Choroid plexus epithelial cell (primary cell): ENCODE results near the gene ADNP.

Experiments used
- DNase-seq: peaks from one replicate; pipeline ENCODE4 v3.0.0-alpha.2; 2010; ENCODE audit warnings: low read depth
- H3K4me3 ChIP-seq: 2 replicates; pipeline ENCODE4 v1.5.1; 2011; ENCODE audit warnings: low read depth, mild to moderate bottlenecking, control low read depth, low read length, moderate library complexity
- CTCF ChIP-seq: conservative IDR thresholded peaks from 2 replicates; pipeline ENCODE4 v1.5.1; 2011; ENCODE audit warnings: low read depth, mild to moderate bottlenecking, control low read depth, inconsistent platforms, low read length, moderate library complexity

ADNP gene

DNA sequence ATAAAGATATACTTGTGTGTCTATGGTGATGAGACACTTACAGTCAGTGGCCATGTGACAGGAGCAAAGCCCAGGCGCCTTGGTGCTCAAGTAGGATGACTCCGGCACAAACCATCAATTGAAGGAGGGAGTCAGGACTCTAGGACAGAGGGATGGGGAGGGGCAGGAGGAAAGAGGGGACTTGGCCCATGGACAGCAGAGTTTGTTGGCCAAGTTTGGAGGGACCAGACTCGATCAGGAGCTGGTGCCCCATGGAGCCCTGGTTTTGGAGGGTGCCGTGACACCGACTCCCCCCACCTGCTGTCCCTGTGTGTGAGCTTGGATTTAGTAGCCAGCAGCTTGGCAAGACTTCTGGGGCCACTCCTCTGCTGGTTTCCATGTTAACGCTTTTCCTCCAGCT, 66.1 kb downstream of the ADNP start:
- TF ChIP-seq CTCF: no peak
- DNase-seq: no peak
- no peak overlapping the region for H3K4me3 ChIP-seq

DNA sequence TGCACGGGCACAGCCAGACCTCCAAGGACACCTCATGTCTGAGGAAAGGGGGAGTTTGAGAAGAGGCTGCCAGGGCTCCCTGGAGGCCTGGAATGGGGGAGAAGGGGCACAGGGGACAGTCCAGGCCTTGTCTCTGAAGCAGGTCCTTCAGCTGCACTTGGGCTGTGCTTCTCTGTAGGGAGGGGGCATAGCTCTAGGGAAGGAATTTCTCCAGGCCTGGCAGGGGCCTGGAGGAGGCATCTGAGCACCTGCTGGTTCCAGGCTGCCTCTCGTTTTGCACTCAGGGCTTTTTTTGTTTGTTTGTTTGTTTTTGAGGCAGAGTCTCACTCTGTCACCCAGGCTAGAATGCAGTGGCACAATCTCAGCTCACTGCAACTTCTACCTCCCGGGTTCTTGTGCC, 68.7 kb downstream of the ADNP start:
- no peak overlapping the region for H3K4me3 ChIP-seq
- TF ChIP-seq CTCF: no peak
- no peak for DNase-seq

DNA sequence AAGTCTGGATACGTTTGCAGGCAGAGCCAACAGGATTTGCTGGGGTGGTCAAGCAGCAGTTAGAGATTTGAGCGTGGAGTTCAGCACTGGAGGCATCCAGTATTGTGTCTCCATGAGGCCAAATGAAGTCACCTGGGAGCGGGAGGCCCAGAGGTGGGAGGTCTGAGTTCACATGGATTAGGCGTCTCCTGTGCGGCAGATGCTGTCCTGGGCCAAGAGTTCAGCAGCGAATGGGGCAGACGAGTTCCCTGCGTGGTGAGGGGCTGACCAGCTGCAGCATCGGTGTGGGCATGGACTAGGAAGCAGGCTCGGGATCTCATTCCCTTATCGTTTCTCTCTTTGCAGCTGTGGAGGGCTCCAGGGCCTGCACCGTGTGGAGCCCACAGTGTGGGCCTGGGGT, 70.2 kb downstream of the ADNP start:
- no peak for DNase-seq
- TF ChIP-seq CTCF: no peak
- H3K4me3 ChIP-seq: no peak overlapping the region

DNA sequence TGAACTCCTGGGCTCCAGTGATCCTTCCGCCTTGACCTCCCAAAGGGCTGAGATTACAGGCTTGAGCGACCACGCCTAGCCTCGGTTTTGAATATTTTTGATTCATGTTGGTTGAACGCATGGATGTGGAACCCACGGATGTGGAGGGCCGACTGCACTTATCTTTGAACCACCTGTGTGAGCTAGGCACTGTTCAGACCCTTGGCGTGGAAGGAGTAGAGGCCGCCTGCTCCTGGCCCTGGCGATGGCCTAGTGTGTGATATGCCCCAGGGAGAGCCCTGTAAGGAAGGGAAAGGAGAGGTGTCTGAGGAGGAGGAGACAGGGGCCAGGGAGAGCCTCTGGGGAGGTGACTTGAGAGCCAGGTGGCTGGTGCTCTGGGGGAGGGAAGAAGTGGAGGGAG, 72.1 kb downstream of the ADNP start:
- DNase-seq: no peak
- no peak for TF ChIP-seq CTCF
- H3K4me3 ChIP-seq: no peak overlapping the region

GRCh38 chr20:50858525-50858924, 72.7 kb downstream of the ADNP start:
- H3K4me3 ChIP-seq: no peak overlapping the region
- DNase-seq: no peak
- TF ChIP-seq CTCF: no peak

DNA sequence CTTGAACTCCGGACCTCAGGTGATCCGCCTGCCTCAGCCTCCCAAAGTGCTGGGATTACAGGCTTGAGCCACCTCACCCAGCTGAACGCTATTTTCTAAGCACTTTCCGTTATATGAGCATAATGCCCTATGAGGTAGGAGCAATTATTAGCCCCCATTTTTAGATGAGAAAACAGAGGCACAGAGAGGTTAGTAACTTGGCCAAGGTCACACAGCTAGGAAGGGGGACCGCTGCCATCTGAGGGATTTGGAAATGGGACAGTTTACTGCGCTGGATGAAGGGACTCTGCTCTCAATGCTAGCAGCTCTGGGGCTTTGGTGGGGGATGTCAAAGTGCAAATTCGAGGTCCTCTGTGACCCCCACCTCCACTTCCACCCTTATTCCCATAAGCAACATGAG, 73.9 kb downstream of the ADNP start:
- no peak for TF ChIP-seq CTCF
- H3K4me3 ChIP-seq: no peak overlapping the region
- DNase-seq: no peak

DNA sequence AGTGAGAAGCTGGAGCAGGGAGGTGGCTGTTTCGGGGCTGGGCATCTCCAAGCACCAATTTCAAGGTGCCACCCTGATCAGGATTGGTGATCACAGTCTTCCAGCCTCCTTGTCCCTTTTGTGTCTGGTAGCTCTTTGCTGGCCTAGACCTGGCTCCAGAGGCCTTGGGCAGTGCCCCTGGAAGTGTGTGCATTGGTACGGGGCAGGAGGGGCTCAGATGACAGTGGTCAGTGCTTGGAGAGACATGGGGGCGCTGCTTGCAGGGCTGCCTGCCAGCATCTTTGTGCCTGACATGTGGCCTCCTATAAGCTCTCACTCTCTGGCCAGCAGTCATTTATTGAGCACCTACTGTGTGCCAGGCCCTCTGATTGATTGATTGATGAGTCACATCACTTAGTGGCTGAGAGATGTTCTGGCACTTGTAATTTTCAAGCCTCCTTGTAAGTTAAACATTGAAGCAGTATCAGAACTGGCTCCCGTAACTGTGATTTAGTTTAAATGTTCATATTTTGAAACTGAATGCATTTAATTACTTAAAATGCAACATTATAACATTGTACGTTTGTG, 74.7 kb downstream of the ADNP start:
- no peak for TF ChIP-seq CTCF
- DNase-seq: no peak
- no peak overlapping the region for H3K4me3 ChIP-seq
